K562 (cell line): ENCODE data around the gene TMEM187.

ENCODE experiments used
- CTCF ChIP-seq, 3 experiments: IDR thresholded peaks in 2 of 3; conservative IDR thresholded peaks in 1 of 3; 2 replicates each; pipeline ENCODE4 v1.5.1; 2011 to 2012; ENCODE audit warnings: low read length in 3 of 3, mild to moderate bottlenecking in 3 of 3, control low read depth in 2 of 3, improper control_type of control experiment in 1 of 3, inconsistent platforms in 1 of 3, low read depth in 1 of 3, mixed read lengths in 1 of 3, moderate library complexity in 1 of 3; ENCODE audit not compliant: insufficient read depth in 2 of 3
- GMEB1 ChIP-seq: fragments of 250-450 bp; sonication (Bioruptor Pico); IDR thresholded peaks from 2 replicates; pipeline ENCODE4 v1.4.0; 2020; ENCODE audit warnings: mild to moderate bottlenecking
- NCOA6 ChIP-seq: fragments of 450-650 bp; IDR thresholded peaks from 2 replicates; pipeline ENCODE4 v1.6.1; 2017; ENCODE audit warnings: mild to moderate bottlenecking
- RB1 ChIP-seq: fragments of 450-650 bp; IDR thresholded peaks from 2 replicates; pipeline ENCODE4 v1.6.1; 2017; ENCODE audit warnings: low read depth, mild to moderate bottlenecking

- TF ChIP-seq CTCF (IDR thresholded peaks at IDR 0.05 in 2 of 3, conservative IDR thresholded peaks at IDR 0.05 in 1 of 3; ENCODE audit: insufficient read depth in 2 of 3, low read depth in 1 of 3, low read length in 3 of 3) (peak in 1 of 3 experiments; percentile 19; a peak in 2 of 6 replicates), GMEB1 (CRISPR knock-in tag) (no peak), RB1 (no peak), NCOA6 (no peak)
Measured at GRCh38 chrX:153926858-153927671, 45.5 kb upstream of the TMEM187 start.
